Heart left ventricle (tissue), 16 donors: ENCODE data around the gene SMKR1. TPM values are rescaled to one million over a fixed set of nuclear protein-coding genes. Genes with fewer than 3 reads are reported as not detected.
"Not testable (repeated sequence)": the region's sequence is repeated elsewhere in the genome, so short reads cannot be mapped to it uniquely, and the experiment has no call there.

Source experiments
- ATAC-seq, 4 donors: fragments of 200-7000 bp; cut with Tn5 transposase; one replicate each; pipeline ENCODE4 v1.9.1; 2020 to 2022; ENCODE audit warnings: moderate library complexity in 4 of 4, mild to moderate bottlenecking in 3 of 4, moderate number of reproducible peaks in 1 of 4
- DNase-seq, 5 donors: peaks; one replicate each; pipeline ENCODE4 v3.0.0-alpha.2; 2020
- H3K27ac ChIP-seq, 12 donors: fragments of 200-600 bp; sonication (generic) in 4 of 12; one replicate each; pipeline versions ENCODE4 v1.5.0 to v1.8.0; 2016 to 2022; ENCODE audit warnings: mild to moderate bottlenecking in 2 of 12
- H3K27me3 ChIP-seq, 9 donors: fragments of 200-600 bp; sonication (generic) in 2 of 9; one replicate each; pipeline versions ENCODE4 v1.5.1 to v1.8.0; 2016 to 2022; ENCODE audit warnings: mild to moderate bottlenecking in 3 of 9
- H3K36me3 ChIP-seq, 9 donors: fragments of 200-600 bp; sonication (generic) in 2 of 9; one replicate each; pipeline versions ENCODE4 v1.5.0 to v1.8.0; 2018 to 2022; ENCODE audit warnings: mild to moderate bottlenecking in 2 of 9
- H3K4me1 ChIP-seq, 12 donors: fragments of 200-600 bp; sonication (generic) in 4 of 12; one replicate each; pipeline versions ENCODE4 v1.5.0 to v1.8.0; 2016 to 2022; ENCODE audit warnings: mild to moderate bottlenecking in 3 of 12
- H3K4me3 ChIP-seq, 12 donors: fragments of 200-600 bp; sonication (generic) in 4 of 12; one replicate each; pipeline versions ENCODE4 v1.5.0 to v1.8.0; 2017 to 2022; ENCODE audit warnings: mild to moderate bottlenecking in 9 of 12, moderate library complexity in 4 of 12
- H3K9me3 ChIP-seq, 12 donors: fragments of 200-600 bp; sonication (generic) in 4 of 12; one replicate each; pipeline versions ENCODE4 v1.5.0 to v1.8.0; 2016 to 2022; ENCODE audit warnings: mild to moderate bottlenecking in 1 of 12
- CTCF ChIP-seq, 12 donors: fragments of 200-600 bp; sonication (generic) in 4 of 12; IDR thresholded peaks; one replicate each; pipeline versions ENCODE4 v1.5.0 to v1.8.0; 2018 to 2022; ENCODE audit warnings: antibody characterized with exemption in 12 of 12, mild to moderate bottlenecking in 5 of 12
- POLR2A ChIP-seq, 2 donors: fragments of 450-650 bp; IDR thresholded peaks; one replicate each; pipeline ENCODE4 v1.6.1; 2017; ENCODE audit warnings: antibody characterized with exemption in 2 of 2, mild to moderate bottlenecking in 2 of 2, moderate library complexity in 2 of 2
- WGBS, 4 donors: extraction: QIAGEN DNeasy Blood & Tissue Kit in 2 of 4; methylation state at CpG; one replicate each; pipeline versions ENCODE4 v1.1.5 to v1.1.7; 2013 to 2018; 5-methylcytosine and 5-hydroxymethylcytosine counted together
- intact Hi-C, 10 donors: fragments of 100-400 bp; cut with DNase I; formaldehyde crosslinking; loops; one replicate each; pipeline versions ENCODE4 v1.11.1 to v1.14.2; 2022
- polyA plus RNA-seq, 2 donors: library from polyadenylated mRNA; stranded (reverse); fragments of 200-250 nt; gene quantifications; one replicate each; pipeline ENCODE4 v1.2.3, GENCODE V29; 2013
- total RNA-seq, 9 donors: library from RNA; depleted of rRNA in 2 of 9; stranded (reverse); fragments of >200 nt in 2 of 9; fragmentation: NEBNext Ultra II Directional in 3 of 9; extraction: Animal tissue kit (Norgen Biotek cat#: 25700) in 3 of 9; gene quantifications; one replicate each; pipeline versions ENCODE4 v1.1.0 to v1.2.4, GENCODE V29; 2016 to 2023
- donor health status: ischemic (EF 13 %, LVEDD 7.1; RV severe dilation, severe dysfunction).
- donor health status: healthy with polysubstance abuse.
- donor health status: DM: no; HTN: yes; CAD: no.
- donor health status: DM: no; HTN: no; CAD: no.
- donor health status: ischemic (EF 25% LVEDD 6.9; RV normal size, moderate dysfunction).
- donor health status: ischemic (EF 25% LVEDD 5.7; RV mildly dilated, moderate dysfunction).
- donor health status: healthy.
- donor health status: DM: yes; HTN: yes; CAD: no.
- donor health status: ischemic (EF 35%, LVEDD 5.7; RV mildly dilated, moderate dysfunction).
- donor health status: nonischemic (EF 11% LVEDD 7.7; RV severe dilation, severe dysfunction).
- donor health status: DM: yes; HTN: yes; CAD: no.
- donor health status: PGD.
- donor health status: ischemic (EF 29% LVEDD 5.4; RV normal size, mild dysfunction).
- donor health status: nonischemic (EF 23%, LVEDD 6.1; RV moderate dilation, normal function).

Gene SMKR1
- total and polyA plus RNA-seq, 11 donors, result 0.25 to 0.29 TPM; not detected in 9

GRCh38 chr7:129470411-129470810 is 31.9 kb upstream of the SMKR1 start:
- Histone ChIP-seq H3K27ac (no peak overlapping the region), H3K4me1 (peaks cover 0 to 4% (median 0%) of the 10 kb centered on the region in 12 donors), H3K27me3 (no peaks in the 10 kb centered on the region), H3K36me3 (peaks cover 0 to 5% (median 0%) of the 10 kb centered on the region in 9 donors), H3K9me3 (no peaks in the 10 kb centered on the region), H3K4me3 (no peak overlapping the region)
- ATAC-seq, result no peak
- intact Hi-C loops, result loop anchor here in 7 of 10 donors (5.0 to 10.0 kb wide), 5 partner anchors 103 to 258 kb away; no protein-coding TSS in a partner anchor
- no peak for TF ChIP-seq CTCF (IDR thresholded peaks at IDR 0.05)
- TF ChIP-seq POLR2A (IDR thresholded peaks at IDR 0.05), result no peak
- no peak for DNase-seq
- WGBS, 4 donors, result 79 to 100% (median 93%) methylated on average over 1 of the region's 1 CpG

GRCh38 chr7:129471402-129471827 is 30.9 kb upstream of the SMKR1 start:
- Histone ChIP-seq H3K4me3 (no peak overlapping the region), H3K36me3 (no peaks in the 10 kb centered on the region), H3K4me1 (peaks cover 0 to 4% (median 0%) of the 10 kb centered on the region in 12 donors), H3K9me3 (no peaks in the 10 kb centered on the region), H3K27ac (no peak overlapping the region), H3K27me3 (no peaks in the 10 kb centered on the region)
- TF ChIP-seq CTCF (IDR thresholded peaks at IDR 0.05) (no peak), POLR2A (IDR thresholded peaks at IDR 0.05) (no peak)
- ATAC-seq (no peak), DNase-seq (no peak)
- intact Hi-C loops, result loop anchor here in 8 of 10 donors (1.0 to 10.0 kb wide), 6 partner anchors 104 to 259 kb away; no protein-coding TSS in a partner anchor

GRCh38 chr7:129475931-129476330 is 26.4 kb upstream of the SMKR1 start:
- not testable (repeated sequence) for DNase-seq, H3K27me3 ChIP-seq, H3K36me3 ChIP-seq, H3K9me3 ChIP-seq, ATAC-seq, H3K27ac ChIP-seq, H3K4me1 ChIP-seq, H3K4me3 ChIP-seq
- WGBS, 4 donors, result 92 to 96% (median 94%) methylated on average over 7 to 27 of the region's 27 CpGs
- intact Hi-C loops, result loop anchor here in 1 of 10 donors (10.0 kb wide), 1 partner anchor 169 kb away; no protein-coding TSS in a partner anchor

- not testable (repeated sequence) for H3K4me3 ChIP-seq, H3K4me1 ChIP-seq, H3K9me3 ChIP-seq, H3K27ac ChIP-seq, ATAC-seq, H3K27me3 ChIP-seq, DNase-seq
- peaks cover 0 to 11% (median 0%) of the 10 kb centered on the region in 9 donors for H3K36me3 ChIP-seq
- WGBS, 4 donors, result 97 to 100% (median 98%) methylated on average over 3 to 23 of the region's 27 CpGs
- intact Hi-C loops, result loop anchor here in 1 of 10 donors (10.0 kb wide), 1 partner anchor 168 kb away; no protein-coding TSS in a partner anchor
These were observed 25.9 kb upstream of the SMKR1 start for GRCh38 chr7:129476398-129476797.

GRCh38 chr7:129479831-129480230 is 22.5 kb upstream of the SMKR1 start:
- H3K27me3 ChIP-seq, result no peaks in the 10 kb centered on the region
- 72 to 85% (median 83%) methylated on average over 1 of the region's 1 CpG for WGBS, 4 donors
- ATAC-seq (no peak), DNase-seq (no peak)
- H3K27ac ChIP-seq, result no peak overlapping the region
- H3K4me3 ChIP-seq, result no peak overlapping the region
- H3K36me3 ChIP-seq, result peaks cover 0 to 20% (median 0%) of the 10 kb centered on the region in 9 donors
- H3K4me1 ChIP-seq, result no peaks in the 10 kb centered on the region
- intact Hi-C loops, result loop anchor here in 2 of 10 donors (5.0 to 10.0 kb wide), 2 partner anchors 78 to 165 kb away; no protein-coding TSS in a partner anchor
- no peaks in the 10 kb centered on the region for H3K9me3 ChIP-seq
- no peak for TF ChIP-seq CTCF (IDR thresholded peaks at IDR 0.05)
- no peak for TF ChIP-seq POLR2A (IDR thresholded peaks at IDR 0.05)
